GM12892 (cell line): ENCODE data around the gene MAPRE2. TPM values are rescaled to one million over a fixed set of nuclear protein-coding genes. Genes with fewer than 3 reads are reported as not detected.

Source experiments
- DNase-seq: peaks from one replicate; pipeline ENCODE4 v3.0.0; 2011; ENCODE audit not compliant: insufficient read length
- FAIRE-seq: peaks from 2 replicates; lab custom pipeline; 2011; peaks lifted over from hg19 to GRCh38; lab: Jason Lieb, UNC
- POLR2A ChIP-seq: IDR thresholded peaks from 2 replicates; pipeline ENCODE4 v1.6.1; 2011; ENCODE audit warnings: low read depth, low read length, control low read depth
- POLR2AphosphoS5 ChIP-seq: IDR thresholded peaks from 2 replicates; pipeline ENCODE4 v1.6.1; 2011; ENCODE audit warnings: low read depth, low read length, control low read depth
- TAF1 ChIP-seq: IDR thresholded peaks from 2 replicates; pipeline ENCODE4 v1.6.1; 2011; ENCODE audit warnings: low read depth, mild to moderate bottlenecking, control low read depth, low read length, borderline replicate concordance
- polyA plus RNA-seq: library from polyadenylated mRNA; unstranded; fragments of >200 nt; gene quantifications from one replicate; pipeline ENCODE4 v1.2.1, GENCODE V29; 2012; ENCODE audit warnings: missing spikeins, inconsistent platforms; ENCODE audit not compliant: missing spikeins

MAPRE2 gene
- 15.3 TPM for polyA plus RNA-seq

GRCh38 chr18:35040988-35041814 is at the start of gene MAPRE2:
MAPRE2 (plus strand) TSS chr18:35041413; CDS start chr18:35041540, 127 bp downstream.
- peak; percentile 82 for DNase-seq
- peak; percentile 99 for FAIRE-seq
- TF ChIP-seq POLR2A (peak; percentile 95), TAF1 (peak; percentile 61; the same call in 1 of the 2 replicates), POLR2AphosphoS5 (peak; percentile 94)

- FAIRE-seq (no peak), DNase-seq (no peak)
- TF ChIP-seq POLR2A (no peak), TAF1 (no peak), POLR2AphosphoS5 (no peak)
These were observed 49.7 kb upstream of the MAPRE2 start for GRCh38 chr18:34991561-34991960.

GRCh38 chr18:34993289-34993688 is 47.9 kb upstream of the MAPRE2 start:
- TF ChIP-seq POLR2AphosphoS5 (no peak), POLR2A (no peak), TAF1 (no peak)
- no peak for DNase-seq
- no peak for FAIRE-seq

- TF ChIP-seq POLR2AphosphoS5 (no peak), TAF1 (no peak), POLR2A (no peak)
- FAIRE-seq (no peak), DNase-seq (no peak)
These were observed 45.5 kb upstream of the MAPRE2 start for GRCh38 chr18:34995746-34996145.

- TF ChIP-seq POLR2AphosphoS5 (no peak), POLR2A (no peak), TAF1 (no peak)
- FAIRE-seq (no peak), DNase-seq (no peak)
These were observed 42.6 kb upstream of the MAPRE2 start for GRCh38 chr18:34998661-34999060.

GRCh38 chr18:34999756-35000289 is 41.4 kb upstream of the MAPRE2 start:
- no peak for DNase-seq
- no peak for FAIRE-seq
- TF ChIP-seq POLR2AphosphoS5 (no peak), TAF1 (no peak), POLR2A (no peak)

GRCh38 chr18:35000457-35000856 is 40.8 kb upstream of the MAPRE2 start:
- TF ChIP-seq POLR2AphosphoS5 (no peak), TAF1 (no peak), POLR2A (no peak)
- FAIRE-seq, result no peak
- DNase-seq, result no peak

GRCh38 chr18:35002120-35002519 is 39.1 kb upstream of the MAPRE2 start:
- DNase-seq (no peak), FAIRE-seq (peak; percentile 27)
- TF ChIP-seq POLR2AphosphoS5 (no peak), POLR2A (no peak), TAF1 (no peak)

GRCh38 chr18:35005963-35006577 is 35.1 kb upstream of the MAPRE2 start:
- no peak for TF ChIP-seq POLR2A
- no peak for TF ChIP-seq TAF1
- no peak for TF ChIP-seq POLR2AphosphoS5
- DNase-seq, result peak; percentile 7
- no peak for FAIRE-seq

- no peak for FAIRE-seq
- TF ChIP-seq POLR2AphosphoS5 (no peak), POLR2A (no peak)
- DNase-seq, result no peak
These were observed 31.1 kb upstream of the MAPRE2 start for GRCh38 chr18:35010156-35010555.

GRCh38 chr18:35010993-35011392 is 30.2 kb upstream of the MAPRE2 start:
- no peak for FAIRE-seq
- TF ChIP-seq TAF1 (no peak), POLR2A (no peak), POLR2AphosphoS5 (no peak)
- DNase-seq, result no peak
